H1 (cell line): ENCODE data around the gene HMCES. TPM values are rescaled to one million over a fixed set of nuclear protein-coding genes. Genes with fewer than 3 reads are reported as not detected.

Source experiments
- CTCF ChIA-PET: fragments of 300-600 bp; sonication (Branson Sonifier 250); formaldehyde crosslinking; loops from one replicate; lab custom pipeline; 2021; ENCODE audit not compliant: partially characterized antibody; lab: Charles Lee
- POLR2A ChIA-PET: fragments of 300-600 bp; sonication (Branson Sonifier 250); formaldehyde crosslinking; loops from one replicate; lab custom pipeline; 2021; ENCODE audit warnings: inconsistent platforms; ENCODE audit not compliant: partially characterized antibody; lab: Charles Lee
- DNase-seq, 2 experiments: peaks; one replicate each; pipeline versions ENCODE4 v3.0.0 to v3.0.0-alpha.2; 2010 to 2022; ENCODE audit warnings: low spot score in 2 of 2, low read depth in 1 of 2, mixed read lengths in 1 of 2
- FAIRE-seq: peaks from 2 replicates; lab custom pipeline; 2011; peaks lifted over from hg19 to GRCh38; lab: Jason Lieb, UNC
- H2AFZ ChIP-seq: 2 replicates; pipeline ENCODE4 v1.8.1; 2012; ENCODE audit warnings: low read length, inconsistent platforms
- H2AK5ac ChIP-seq: 2 replicates; pipeline ENCODE4 v1.6.1; 2013; ENCODE audit warnings: low read depth, low read length
- H2BK120ac ChIP-seq: replicated peaks from 2 replicates; pipeline ENCODE3; 2013; ENCODE audit warnings: low read depth, low read length, inconsistent platforms
- H2BK12ac ChIP-seq: 2 replicates; pipeline ENCODE4 v1.6.1; 2013; ENCODE audit warnings: low read depth, low read length
- H2BK15ac ChIP-seq: 2 replicates; pipeline ENCODE4 v1.6.1; 2013; ENCODE audit warnings: low read length
- H2BK20ac ChIP-seq: 2 replicates; pipeline ENCODE4 v1.6.1; 2013; ENCODE audit warnings: low read length
- H2BK5ac ChIP-seq: 2 replicates; pipeline ENCODE4 v1.6.1; 2013; ENCODE audit warnings: low read depth, low read length
- H3K14ac ChIP-seq: 2 replicates; pipeline ENCODE4 v1.6.1; 2013; ENCODE audit warnings: inconsistent platforms; ENCODE audit not compliant: insufficient read length
- H3K18ac ChIP-seq: 2 replicates; pipeline ENCODE4 v1.6.1; 2013; ENCODE audit warnings: low read length; ENCODE audit errors: extremely low read depth
- H3K23ac ChIP-seq: 2 replicates; pipeline ENCODE4 v1.6.1; 2013; ENCODE audit warnings: inconsistent platforms; ENCODE audit not compliant: insufficient read length
- H3K23me2 ChIP-seq: 2 replicates; pipeline ENCODE4 v1.6.1; 2013; ENCODE audit warnings: low read depth, low read length
- H3K27ac ChIP-seq: 2 replicates; pipeline ENCODE4 v1.6.1; 2011; ENCODE audit warnings: low read depth, low read length, inconsistent platforms
- H3K27me3 ChIP-seq, 4 experiments: replicated peaks in 1 of 4; 1 replicate in 1 of 4; 2 replicates in 3 of 4; pipeline versions ENCODE4 v1.6.1 to v1.8.1; 2011 to 2013; ENCODE audit warnings: low read length in 3 of 4, mild to moderate bottlenecking in 3 of 4, inconsistent platforms in 2 of 4, mixed read lengths in 2 of 4, moderate library complexity in 1 of 4; ENCODE audit not compliant: control insufficient read depth in 3 of 4, insufficient read depth in 3 of 4; ENCODE audit errors: extremely low read depth in 1 of 4
- H3K36me3 ChIP-seq, 4 experiments: 2 replicates each; pipeline versions ENCODE4 v1.6.1 to v1.8.1; 2011 to 2013; ENCODE audit warnings: mild to moderate bottlenecking in 4 of 4, low read length in 3 of 4, moderate library complexity in 2 of 4, control low read depth in 1 of 4, inconsistent platforms in 1 of 4; ENCODE audit not compliant: insufficient read depth in 4 of 4, control insufficient read depth in 2 of 4
- H3K4ac ChIP-seq: replicated peaks from 2 replicates; pipeline ENCODE3; 2013; ENCODE audit warnings: low read length, low read depth, mixed read lengths, inconsistent platforms; ENCODE audit not compliant: insufficient read length
- H3K4me1 ChIP-seq, 4 experiments: replicated peaks in 1 of 4; 1 replicate in 1 of 4; 2 replicates in 3 of 4; pipeline versions ENCODE4 v1.6.1 to v1.8.1; 2011 to 2013; ENCODE audit warnings: low read length in 3 of 4, inconsistent platforms in 2 of 4, mixed read lengths in 1 of 4; ENCODE audit not compliant: insufficient read depth in 4 of 4, control insufficient read depth in 3 of 4
- H3K4me2 ChIP-seq, 2 experiments: 2 replicates each; pipeline versions ENCODE4 v1.6.1 to v1.8.1; 2011 to 2013; ENCODE audit warnings: low read depth in 2 of 2, low read length in 2 of 2, control low read depth in 1 of 2, inconsistent platforms in 1 of 2, mild to moderate bottlenecking in 1 of 2; ENCODE audit not compliant: insufficient read depth in 1 of 2
- H3K4me3 ChIP-seq, 4 experiments: fragments of 200-600, 300-600 bp in 1 of 4; sonication (generic), shearing (Covaris generic), sonication (Bioruptor Twin) in 1 of 4; 2 replicates each; pipeline versions ENCODE4 v1.5.1 to v1.8.1; 2011 to 2016; ENCODE audit warnings: low read length in 4 of 4, low read depth in 3 of 4, control low read depth in 2 of 4, inconsistent platforms in 2 of 4, mild to moderate bottlenecking in 2 of 4, mixed read lengths in 1 of 4, moderate library complexity in 1 of 4; ENCODE audit not compliant: insufficient read depth in 2 of 4; ENCODE audit errors: extremely low read depth in 1 of 4
- H3K56ac ChIP-seq: replicated peaks from 2 replicates; pipeline ENCODE3; 2013; ENCODE audit warnings: low read depth, mild to moderate bottlenecking, mixed read lengths, low read length, inconsistent platforms; ENCODE audit not compliant: insufficient read length
- H3K79me1 ChIP-seq: 2 replicates; pipeline ENCODE4 v1.6.1; 2013; ENCODE audit warnings: low read depth, low read length, control low read depth
- H3K79me2 ChIP-seq, 2 experiments: 2 replicates each; pipeline versions ENCODE4 v1.6.1 to v1.8.1; 2012 to 2013; ENCODE audit warnings: low read length in 2 of 2, mild to moderate bottlenecking in 2 of 2, inconsistent platforms in 1 of 2; ENCODE audit not compliant: insufficient read depth in 2 of 2, control insufficient read depth in 1 of 2
- H3K9ac ChIP-seq, 4 experiments: replicated peaks in 1 of 4; 1 replicate in 1 of 4; 2 replicates in 3 of 4; pipeline versions ENCODE4 v1.6.1 to v1.8.1; 2011 to 2013; ENCODE audit warnings: low read depth in 3 of 4, low read length in 3 of 4, control low read depth in 2 of 4, mild to moderate bottlenecking in 2 of 4, moderate library complexity in 2 of 4, inconsistent platforms in 1 of 4; ENCODE audit errors: extremely low read depth in 1 of 4
- H3K9me3 ChIP-seq, 2 experiments: 2 replicates each; pipeline versions ENCODE4 v1.6.1 to v1.8.1; 2012 to 2013; ENCODE audit warnings: mild to moderate bottlenecking in 2 of 2, moderate library complexity in 2 of 2, control low read depth in 1 of 2, inconsistent platforms in 1 of 2, low read depth in 1 of 2, low read length in 1 of 2, mixed read lengths in 1 of 2; ENCODE audit not compliant: insufficient read depth in 2 of 2
- H4K20me1 ChIP-seq, 2 experiments: replicated peaks in 1 of 2; 2 replicates each; pipeline versions ENCODE3 to v1.8.1; 2011 to 2013; ENCODE audit warnings: inconsistent platforms in 2 of 2, low read length in 2 of 2, mild to moderate bottlenecking in 1 of 2; ENCODE audit not compliant: insufficient read depth in 2 of 2, control insufficient read depth in 1 of 2
- H4K5ac ChIP-seq: 2 replicates; pipeline ENCODE4 v1.6.1; 2013; ENCODE audit warnings: low read length, low read depth, mixed read lengths, inconsistent platforms; ENCODE audit not compliant: insufficient read length
- H4K8ac ChIP-seq: 2 replicates; pipeline ENCODE4 v1.8.0; 2013; ENCODE audit warnings: mild to moderate bottlenecking, moderate library complexity, low read length, inconsistent platforms; ENCODE audit not compliant: insufficient read depth; ENCODE audit errors: extremely low read depth
- H4K91ac ChIP-seq: replicated peaks from 2 replicates; pipeline ENCODE3; 2013; ENCODE audit warnings: low read length, mixed read lengths, inconsistent platforms; ENCODE audit not compliant: insufficient read length
- ATF3 ChIP-seq: IDR thresholded peaks from 2 replicates; pipeline ENCODE4 v1.6.1; 2011; ENCODE audit warnings: low read depth, mild to moderate bottlenecking, low read length; ENCODE audit not compliant: insufficient read depth
- CHD2 ChIP-seq: IDR thresholded peaks from 2 replicates; pipeline ENCODE4 v1.6.1; 2012; ENCODE audit warnings: low read length, improper control_type of control experiment
- CTBP2 ChIP-seq: IDR thresholded peaks from 2 replicates; pipeline ENCODE4 v1.7.0; 2011; ENCODE audit warnings: borderline replicate concordance, mild to moderate bottlenecking, moderate library complexity, mixed read lengths, low read length; ENCODE audit not compliant: insufficient read depth, insufficient read length
- JUN ChIP-seq: IDR thresholded peaks from 2 replicates; pipeline ENCODE4 v1.6.1; 2011; ENCODE audit warnings: low read depth, mild to moderate bottlenecking, improper control_type of control experiment, low read length
- MAX ChIP-seq: IDR thresholded peaks from 2 replicates; pipeline ENCODE4 v1.6.1; 2012; ENCODE audit warnings: inconsistent platforms
- PHF8 ChIP-seq: fragments of 200-600 bp; sonication (generic); conservative IDR thresholded peaks from 2 replicates; pipeline ENCODE4 v1.7.1; 2012; ENCODE audit warnings: low read depth, mild to moderate bottlenecking, inconsistent platforms, low read length, moderate library complexity
- SIX5 ChIP-seq: IDR thresholded peaks from 2 replicates; pipeline ENCODE4 v1.6.1; 2011; ENCODE audit warnings: mild to moderate bottlenecking, low read depth, low read length
- SP4 ChIP-seq: IDR thresholded peaks from 2 replicates; pipeline ENCODE4 v1.6.1; 2012; ENCODE audit warnings: low read length, inconsistent platforms
- YY1 ChIP-seq: IDR thresholded peaks from 2 replicates; pipeline ENCODE4 v1.6.1; 2011; ENCODE audit warnings: low read depth, mild to moderate bottlenecking, low read length
- ZNF274 ChIP-seq: IDR thresholded peaks from 2 replicates; pipeline ENCODE4 v1.7.0; 2012; ENCODE audit warnings: low read length, borderline replicate concordance; ENCODE audit errors: extremely low read depth
- WGBS, 2 experiments: shearing (Covaris generic) in 1 of 2; methylation state at CpG; one replicate each; pipeline versions ENCODE4 v1.1.6 to v1.1.7; 2013 to 2015; ENCODE audit warnings: low lambda C conversion rate in 2 of 2, mixed read lengths in 2 of 2, inconsistent platforms in 1 of 2, low coverage in 1 of 2, missing lambda C conversion rate in 1 of 2; ENCODE audit not compliant: insufficient replicate concordance in 2 of 2, insufficient coverage in 1 of 2, insufficient read length in 1 of 2; ENCODE audit errors: extremely low coverage in 1 of 2, missing lambda C conversion rate in 1 of 2; 5-methylcytosine and 5-hydroxymethylcytosine counted together
- polyA plus RNA-seq, 7 experiments: library from polyadenylated mRNA; depleted of rRNA in 3 of 7; stranded (reverse) in 5 of 7; unstranded in 2 of 7; fragments of >200 nt in 5 of 7; fragments of 200-250 nt in 2 of 7; gene quantifications; 1 replicate in 5 of 7; 2 replicates in 1 of 7; 4 replicates in 1 of 7; pipeline versions ENCODE4 v1.2.1 to v1.2.3, GENCODE V29; 2011 to 2013; ENCODE audit warnings: missing spikeins in 2 of 7, mixed read lengths in 2 of 7
- total RNA-seq: library from RNA; stranded (reverse); fragmentation: NEBNext Ultra II Directional; extraction: Animal tissue kit (Norgen Biotek cat#: 25700); gene quantifications from 2 replicates; pipeline ENCODE4 v1.2.1, GENCODE V29; 2021
- TF ChIP-seq, protein P1 (sequence below): IDR thresholded peaks from 2 replicates; pipeline ENCODE4 v1.6.1; 2011; ENCODE audit warnings: low read length, improper control_type of control experiment

Gene HMCES
- total and polyA plus RNA-seq, 2 of the 8 experiments (the other 6 are each of a cell fraction or from before 2014, with no cell fraction given): 27.6 to 49.5 TPM

DNA sequence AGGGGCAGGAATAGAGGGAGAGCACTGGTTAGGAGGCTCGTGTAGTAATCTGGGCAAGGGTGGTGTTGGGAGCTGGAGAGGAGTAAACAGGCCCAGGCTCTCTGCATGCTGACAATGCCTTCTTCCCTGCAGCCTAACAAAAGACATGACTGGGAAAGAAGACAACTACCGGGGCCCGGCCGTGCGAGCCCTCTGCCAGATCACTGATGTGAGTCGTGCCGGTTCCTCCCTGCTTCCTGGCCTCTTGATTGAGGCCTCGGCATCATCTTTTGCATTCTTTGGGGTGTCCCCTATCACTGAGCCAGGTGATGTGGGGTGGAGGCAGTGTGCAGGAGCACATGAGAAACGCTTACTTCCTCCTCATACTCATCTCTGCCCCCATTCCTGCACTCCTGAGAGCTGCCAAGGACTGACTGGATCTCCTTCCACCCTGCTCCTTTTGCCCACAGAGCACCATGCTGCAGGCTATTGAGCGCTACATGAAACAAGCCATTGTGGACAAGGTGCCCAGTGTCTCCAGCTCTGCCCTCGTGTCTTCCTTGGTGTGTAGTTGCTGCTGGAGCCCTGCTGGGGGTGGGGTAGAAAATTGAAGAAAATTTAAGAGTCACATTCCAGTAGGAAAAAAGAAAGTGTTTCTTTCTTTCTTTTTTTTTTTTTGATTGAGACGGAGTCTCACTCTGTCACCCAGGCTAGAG, 24.0 kb upstream of the HMCES start:
- Histone ChIP-seq H2AK5ac (no peak overlapping the region), H2BK15ac (no peak overlapping the region), H3K23me2 (peaks cover 6% of the 10 kb centered on the region), H2AFZ (no peak overlapping the region), H3K4me3 (no peak overlapping the region), H3K79me2 (peaks cover 0 to 9% of the 10 kb centered on the region in 2 experiments; a peak in 3 of 4 replicates), H3K4me1 (peaks cover 0 to 6% (median 1%) of the 10 kb centered on the region in 4 experiments; a peak in 4 of 7 replicates), H4K8ac (no peak overlapping the region), H2BK12ac (no peak overlapping the region), H4K5ac (no peak overlapping the region), H3K4ac (no peak overlapping the region), H3K14ac (no peak overlapping the region), H3K9ac (no peak overlapping the region), H3K56ac (no peak overlapping the region), H2BK20ac (no peak overlapping the region), H3K18ac (no peak overlapping the region), H3K23ac (no peak overlapping the region), H3K36me3 (peaks cover 28 to 63% (median 50%) of the 10 kb centered on the region in 4 experiments), H3K27me3 (no peaks in the 10 kb centered on the region), H3K4me2 (no peak overlapping the region), H3K9me3 (no peaks in the 10 kb centered on the region), H3K79me1 (peaks cover 3% of the 10 kb centered on the region; the same call in 1 of the 2 replicates), H3K27ac (no peak overlapping the region), H2BK5ac (no peak overlapping the region), H4K20me1 (peaks cover 0 to 10% of the 10 kb centered on the region in 2 experiments), H4K91ac (no peak overlapping the region), H2BK120ac (no peak overlapping the region)
- CTCF ChIA-PET: interaction anchor here (0.6 to 4.1 kb wide), 3 partner anchors 9 to 191 kb away, joined by 3 to 15 read pairs (median 3); no protein-coding TSS in a partner anchor
- DNase-seq (no peak), FAIRE-seq (no peak)
- POLR2A ChIA-PET: interaction anchor here (0.6 to 3.4 kb wide), 4 partner anchors 8 to 61 kb away, joined by 3 to 15 read pairs (median 8); partner anchors contain the start of gene HMCES
- WGBS, 2 experiments: 93% methylated on average over 11 of the region's 12 CpGs; no CpG with 5 or more reads in 1 of the 2 experiments
- no peak for TF ChIP-seq ZNF274
- no peak for TF ChIP-seq SP4
- TF ChIP-seq MAX: no peak
- TF ChIP-seq CHD2: no peak
- TF ChIP-seq, protein P1, sequence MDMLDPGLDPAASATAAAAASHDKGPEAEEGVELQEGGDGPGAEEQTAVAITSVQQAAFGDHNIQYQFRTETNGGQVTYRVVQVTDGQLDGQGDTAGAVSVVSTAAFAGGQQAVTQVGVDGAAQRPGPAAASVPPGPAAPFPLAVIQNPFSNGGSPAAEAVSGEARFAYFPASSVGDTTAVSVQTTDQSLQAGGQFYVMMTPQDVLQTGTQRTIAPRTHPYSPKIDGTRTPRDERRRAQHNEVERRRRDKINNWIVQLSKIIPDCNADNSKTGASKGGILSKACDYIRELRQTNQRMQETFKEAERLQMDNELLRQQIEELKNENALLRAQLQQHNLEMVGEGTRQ: no peak
- no peak for TF ChIP-seq ATF3
- TF ChIP-seq SIX5: no peak
- no peak for TF ChIP-seq PHF8
- no peak for TF ChIP-seq JUN
- no peak for TF ChIP-seq YY1
- TF ChIP-seq CTBP2: no peak
